ENCODE data around the gene GNAT2.

Gene GNAT2

DNA sequence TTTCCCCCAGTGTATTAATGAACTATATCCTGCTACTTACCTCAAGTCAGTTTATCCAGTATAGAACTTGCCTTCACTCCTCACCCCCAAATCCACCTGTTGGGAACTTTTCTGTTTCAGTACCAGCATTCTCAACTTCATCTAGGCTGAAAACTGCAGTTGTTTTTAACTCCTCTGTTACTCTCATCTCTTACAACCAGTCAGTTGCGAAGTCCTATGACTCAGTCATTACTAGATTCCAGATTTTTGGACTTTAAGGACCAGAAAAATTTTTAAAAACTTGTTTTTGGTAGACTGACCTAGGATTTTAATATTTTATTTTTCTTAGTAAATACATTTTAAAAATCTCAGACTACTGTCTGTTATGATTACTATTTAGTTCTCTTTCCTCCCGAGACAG, 62.9 kb downstream of the GNAT2 start:
- H3K4me3 ChIP-seq (replicated peaks; ENCODE audit: low read depth, low read length), result no peak overlapping the region
- no peak for DNase-seq (ENCODE audit: extremely low read depth, low read depth)
- TF ChIP-seq, protein P1, sequence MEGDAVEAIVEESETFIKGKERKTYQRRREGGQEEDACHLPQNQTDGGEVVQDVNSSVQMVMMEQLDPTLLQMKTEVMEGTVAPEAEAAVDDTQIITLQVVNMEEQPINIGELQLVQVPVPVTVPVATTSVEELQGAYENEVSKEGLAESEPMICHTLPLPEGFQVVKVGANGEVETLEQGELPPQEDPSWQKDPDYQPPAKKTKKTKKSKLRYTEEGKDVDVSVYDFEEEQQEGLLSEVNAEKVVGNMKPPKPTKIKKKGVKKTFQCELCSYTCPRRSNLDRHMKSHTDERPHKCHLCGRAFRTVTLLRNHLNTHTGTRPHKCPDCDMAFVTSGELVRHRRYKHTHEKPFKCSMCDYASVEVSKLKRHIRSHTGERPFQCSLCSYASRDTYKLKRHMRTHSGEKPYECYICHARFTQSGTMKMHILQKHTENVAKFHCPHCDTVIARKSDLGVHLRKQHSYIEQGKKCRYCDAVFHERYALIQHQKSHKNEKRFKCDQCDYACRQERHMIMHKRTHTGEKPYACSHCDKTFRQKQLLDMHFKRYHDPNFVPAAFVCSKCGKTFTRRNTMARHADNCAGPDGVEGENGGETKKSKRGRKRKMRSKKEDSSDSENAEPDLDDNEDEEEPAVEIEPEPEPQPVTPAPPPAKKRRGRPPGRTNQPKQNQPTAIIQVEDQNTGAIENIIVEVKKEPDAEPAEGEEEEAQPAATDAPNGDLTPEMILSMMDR (IDR thresholded peaks at IDR 0.05; ENCODE audit: low read depth, low read length, missing control alignments), result no peak

Data from HFF-Myc (cell line).